WTC11 (cell line): Measurements from ENCODE around the gene SLC24A3. TPM values are rescaled to one million over a fixed set of nuclear protein-coding genes. Genes with fewer than 3 reads are reported as not detected.

Experiments
- ATAC-seq: fragments of 200-7000 bp; cut with Tn5 transposase; 2 replicates; pipeline ENCODE4 v1.10.0; 2021; ENCODE audit warnings: mild to moderate bottlenecking, moderate library complexity
- CTCF ChIA-PET: fragments of 300-600 bp; sonication (Branson Sonifier 250); formaldehyde crosslinking; loops from one replicate; lab custom pipeline; 2021; ENCODE audit warnings: antibody characterized with exemption; lab: Charles Lee
- POLR2A ChIA-PET: fragments of 350-600 bp; sonication (Branson Sonifier 250); formaldehyde crosslinking; loops from one replicate; lab custom pipeline; 2021; ENCODE audit warnings: antibody characterized with exemption; lab: Charles Lee
- DNase-seq: peaks from one replicate; pipeline ENCODE4 v3.0.0; 2021; ENCODE audit warnings: low spot score
- H3K27ac Mint-ChIP-seq: 2 replicates; pipeline ENCODE4 v1.8.0; 2021; ENCODE audit warnings: mixed read lengths
- H3K27me3 Mint-ChIP-seq: 2 replicates; pipeline ENCODE4 v1.8.0; 2021; ENCODE audit warnings: low read depth, mild to moderate bottlenecking, moderate library complexity, mixed read lengths
- H3K36me3 Mint-ChIP-seq: 2 replicates; pipeline ENCODE4 v1.8.0; 2021; ENCODE audit warnings: mixed read lengths
- H3K4me1 Mint-ChIP-seq: 2 replicates; pipeline ENCODE4 v1.8.0; 2022; ENCODE audit warnings: mixed read lengths
- H3K4me3 Mint-ChIP-seq: 2 replicates; pipeline ENCODE4 v1.8.0; 2021; ENCODE audit warnings: mild to moderate bottlenecking, moderate library complexity, mixed read lengths
- H3K9me3 Mint-ChIP-seq: 2 replicates; pipeline ENCODE4 v1.8.0; 2021; ENCODE audit warnings: mixed read lengths
- ATF1 ChIP-seq: sonication (generic); formaldehyde crosslinking; IDR thresholded peaks from 2 replicates; pipeline ENCODE4 v1.8.1; 2023; ENCODE audit warnings: mild to moderate bottlenecking, moderate library complexity, missing genetic modification reagents
- ATF3 ChIP-seq: sonication (generic); formaldehyde crosslinking; conservative IDR thresholded peaks from 2 replicates; pipeline ENCODE4 v1.8.1; 2022; ENCODE audit warnings: mild to moderate bottlenecking, missing genetic modification reagents
- ATF6 ChIP-seq: sonication (generic); formaldehyde crosslinking; IDR thresholded peaks from 2 replicates; pipeline ENCODE4 v1.8.1; 2023; ENCODE audit warnings: mild to moderate bottlenecking, missing genetic modification reagents
- ESRRA ChIP-seq: sonication (generic); formaldehyde crosslinking; IDR thresholded peaks from 2 replicates; pipeline ENCODE4 v1.8.1; 2022; ENCODE audit warnings: mild to moderate bottlenecking, missing genetic modification reagents, borderline replicate concordance
- FOXJ3 ChIP-seq: sonication (generic); formaldehyde crosslinking; IDR thresholded peaks from 2 replicates; pipeline ENCODE4 v1.9.0; 2021; ENCODE audit warnings: missing genetic modification reagents, mild to moderate bottlenecking, borderline replicate concordance
- FOXP4 ChIP-seq: sonication (generic); formaldehyde crosslinking; IDR thresholded peaks from 2 replicates; pipeline ENCODE4 v1.8.0; 2022; ENCODE audit warnings: mild to moderate bottlenecking, missing genetic modification reagents
- GABPB1 ChIP-seq: sonication (generic); formaldehyde crosslinking; IDR thresholded peaks from 2 replicates; pipeline ENCODE4 v1.8.1; 2023; ENCODE audit warnings: mild to moderate bottlenecking, missing genetic modification reagents
- IRF2 ChIP-seq: sonication (generic); formaldehyde crosslinking; IDR thresholded peaks from 2 replicates; pipeline ENCODE4 v1.8.0; 2022; ENCODE audit warnings: low read depth, missing genetic modification reagents, borderline replicate concordance
- MAX ChIP-seq: sonication (generic); formaldehyde crosslinking; IDR thresholded peaks from 2 replicates; pipeline ENCODE4 v1.8.0; 2022; ENCODE audit warnings: mild to moderate bottlenecking, missing genetic modification reagents
- MYBL2 ChIP-seq: sonication (generic); formaldehyde crosslinking; IDR thresholded peaks from 2 replicates; pipeline ENCODE4 v1.8.1; 2023; ENCODE audit warnings: mild to moderate bottlenecking, moderate library complexity, missing genetic modification reagents
- NFYB ChIP-seq: sonication (generic); formaldehyde crosslinking; conservative IDR thresholded peaks from 2 replicates; pipeline ENCODE4 v1.8.0; 2022; ENCODE audit warnings: low read depth, missing genetic modification reagents
- NR1H2 ChIP-seq: sonication (generic); formaldehyde crosslinking; IDR thresholded peaks from 2 replicates; pipeline ENCODE4 v1.9.0; 2021; ENCODE audit warnings: mild to moderate bottlenecking, moderate library complexity, missing genetic modification reagents
- PRDM15 ChIP-seq: sonication (generic); formaldehyde crosslinking; IDR thresholded peaks from 2 replicates; pipeline ENCODE4 v1.8.0; 2022; ENCODE audit warnings: missing genetic modification reagents
- PRRX2 ChIP-seq: fragments of 250-450 bp; sonication (Bioruptor Pico); IDR thresholded peaks from 2 replicates; pipeline ENCODE4 v1.8.0; 2021; ENCODE audit warnings: mild to moderate bottlenecking
- ZBTB21 ChIP-seq: sonication (generic); formaldehyde crosslinking; IDR thresholded peaks from 2 replicates; pipeline ENCODE4 v1.8.1; 2023; ENCODE audit warnings: mild to moderate bottlenecking, missing genetic modification reagents, borderline replicate concordance
- ZNF219 ChIP-seq: sonication (generic); formaldehyde crosslinking; IDR thresholded peaks from 2 replicates; pipeline ENCODE4 v1.8.0; 2023; ENCODE audit warnings: missing genetic modification reagents, mild to moderate bottlenecking, borderline replicate concordance
- ZNF263 ChIP-seq: sonication (generic); formaldehyde crosslinking; IDR thresholded peaks from 2 replicates; pipeline ENCODE4 v1.8.1; 2022; ENCODE audit warnings: low read depth, mild to moderate bottlenecking, moderate library complexity, missing genetic modification reagents
- ZNF416 ChIP-seq: fragments of 250-450 bp; sonication (Bioruptor Pico); IDR thresholded peaks from 2 replicates; pipeline ENCODE4 v1.9.0; 2021; ENCODE audit warnings: mild to moderate bottlenecking, inconsistent platforms
- ZNF532 ChIP-seq: fragments of 250-450 bp; sonication (Bioruptor Pico); IDR thresholded peaks from 2 replicates; pipeline ENCODE4 v1.9.0; 2021; ENCODE audit warnings: mild to moderate bottlenecking, borderline replicate concordance
- ZNF671 ChIP-seq: fragments of 250-450 bp; sonication (Bioruptor Pico); IDR thresholded peaks from 2 replicates; pipeline ENCODE4 v1.8.0; 2021; ENCODE audit warnings: mild to moderate bottlenecking
- ZSCAN18 ChIP-seq: fragments of 250-450 bp; sonication (Bioruptor Pico); IDR thresholded peaks from 2 replicates; pipeline ENCODE4 v2.1.2; 2022; ENCODE audit warnings: mild to moderate bottlenecking, moderate library complexity
- total RNA-seq: library from RNA; stranded (reverse); gene quantifications from 3 replicates; pipeline ENCODE4 v1.2.3, GENCODE V29; 2021

The SLC24A3 gene
- total RNA-seq, 1 experiment from 2014 or later: 5.7 TPM

- no peak for TF ChIP-seq ZNF532
- no peak for TF ChIP-seq GABPB1 (CRISPR knock-in tag)
- TF ChIP-seq FOXP4 (CRISPR knock-in tag): no peak
- no peak for TF ChIP-seq ATF3
- no peak for TF ChIP-seq ZNF219
- no peak for TF ChIP-seq ATF6 (CRISPR knock-in tag)
- TF ChIP-seq MAX (CRISPR knock-in tag): no peak
- no peak for TF ChIP-seq ATF1 (CRISPR knock-in tag)
- no peak for TF ChIP-seq ZNF263 (CRISPR knock-in tag)
- no peak for TF ChIP-seq MYBL2 (CRISPR knock-in tag)
- no peak for TF ChIP-seq ESRRA (CRISPR knock-in tag)
Measured at GRCh38 chr20:19344341-19344740, 131.9 kb downstream of the SLC24A3 start (continued).

- Mint-ChIP-seq H3K4me3 (no peak overlapping the region), H3K27me3 (no peaks in the 10 kb centered on the region), H3K4me1 (peaks cover 6% of the 10 kb centered on the region), H3K9me3 (peaks cover 6% of the 10 kb centered on the region; the same call in 1 of the 2 replicates), H3K27ac (no peak overlapping the region), H3K36me3 (no peaks in the 10 kb centered on the region)
- ChIA-PET POLR2A (no interaction called here), CTCF (no interaction called here)
- ATAC-seq (no peak), DNase-seq (no peak)
- TF ChIP-seq NR1H2 (CRISPR knock-in tag) (no peak), NFYB (CRISPR knock-in tag) (no peak)
Measured at GRCh38 chr20:19347943-19348456, 135.6 kb downstream of the SLC24A3 start.

GRCh38 chr20:19348582-19348981, 136.1 kb downstream of the SLC24A3 start:
- CTCF ChIA-PET: no interaction called here
- no peaks in the 10 kb centered on the region for H3K36me3 Mint-ChIP-seq
- POLR2A ChIA-PET: no interaction called here
- peaks cover 6% of the 10 kb centered on the region; the same call in 1 of the 2 replicates for H3K9me3 Mint-ChIP-seq
- no peak for ATAC-seq
- H3K4me1 Mint-ChIP-seq: peaks cover 6% of the 10 kb centered on the region
- H3K4me3 Mint-ChIP-seq: no peak overlapping the region
- H3K27me3 Mint-ChIP-seq: no peaks in the 10 kb centered on the region
- DNase-seq: no peak
- no peak overlapping the region for H3K27ac Mint-ChIP-seq
- TF ChIP-seq ZNF671: no peak
- TF ChIP-seq FOXJ3 (CRISPR knock-in tag): no peak
- TF ChIP-seq PRRX2 (CRISPR knock-in tag): no peak
- TF ChIP-seq NFYB (CRISPR knock-in tag): no peak
- TF ChIP-seq ZSCAN18 (CRISPR knock-in tag): no peak
- no peak for TF ChIP-seq IRF2 (CRISPR knock-in tag)
- TF ChIP-seq PRDM15 (CRISPR knock-in tag): no peak
- TF ChIP-seq ZNF416 (CRISPR knock-in tag): no peak
- TF ChIP-seq ZBTB21 (CRISPR knock-in tag): no peak
